GM12874 (cell line): ENCODE data around the gene MYOD1.

Source experiments
- CTCF ChIP-seq: IDR thresholded peaks from 2 replicates; pipeline ENCODE4 v1.5.1; 2011; ENCODE audit warnings: low read depth, mild to moderate bottlenecking, control low read depth, low read length, moderate library complexity; ENCODE audit not compliant: insufficient read depth

MYOD1 gene

GRCh38 chr11:17711836-17712235 lies 7.5 kb upstream of the MYOD1 start:
- TF ChIP-seq CTCF, result no peak

GRCh38 chr11:17713851-17714250 lies 5.5 kb upstream of the MYOD1 start:
- no peak for TF ChIP-seq CTCF

DNA sequence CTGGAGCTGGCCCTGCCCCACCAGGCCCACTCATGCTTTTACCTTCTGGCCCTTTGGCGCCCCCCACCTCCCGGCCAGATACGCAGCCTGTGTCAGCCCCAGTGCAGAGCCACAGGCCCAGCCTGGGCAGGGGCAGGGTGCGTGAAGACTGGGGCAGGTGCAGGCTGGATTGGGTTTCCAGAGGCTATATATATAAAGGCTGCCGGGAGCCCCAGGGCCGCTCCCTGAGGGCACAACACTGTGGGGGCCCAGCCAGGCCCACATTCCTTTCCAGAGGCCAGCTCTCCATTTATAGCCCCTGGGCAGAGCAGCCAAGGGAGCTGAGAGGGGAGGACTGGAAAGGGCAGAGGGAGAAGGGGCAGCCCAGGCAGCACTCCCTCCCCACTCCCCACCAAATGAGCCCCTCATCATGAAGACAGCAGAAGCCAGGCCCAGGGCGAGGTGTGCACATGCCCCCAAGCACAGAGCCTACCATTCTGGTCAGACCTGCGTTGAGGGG lies 5.0 kb upstream of the MYOD1 start:
- TF ChIP-seq CTCF, result no peak

- TF ChIP-seq CTCF, result no peak
Measured at GRCh38 chr11:17714870-17715269, 4.5 kb upstream of the MYOD1 start.

DNA sequence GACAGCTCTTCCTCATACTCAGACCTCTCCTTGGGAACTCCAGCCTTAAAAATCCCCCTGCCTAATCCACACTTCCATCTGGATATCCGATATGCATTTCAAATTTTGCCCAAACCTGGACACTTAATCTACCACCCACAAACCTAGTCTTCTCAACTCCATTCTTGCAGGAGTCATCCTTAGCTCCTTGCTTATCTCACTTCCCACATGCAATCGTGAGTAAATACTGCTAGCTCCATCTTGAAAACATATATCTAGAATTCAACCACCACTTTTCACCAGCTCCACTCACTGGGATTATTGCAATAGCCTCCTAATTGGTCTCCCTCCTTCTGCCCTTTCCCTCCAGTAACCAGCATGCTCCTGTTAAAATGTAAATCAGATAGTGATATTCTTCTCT lies 2.6 kb upstream of the MYOD1 start:
- no peak for TF ChIP-seq CTCF

DNA sequence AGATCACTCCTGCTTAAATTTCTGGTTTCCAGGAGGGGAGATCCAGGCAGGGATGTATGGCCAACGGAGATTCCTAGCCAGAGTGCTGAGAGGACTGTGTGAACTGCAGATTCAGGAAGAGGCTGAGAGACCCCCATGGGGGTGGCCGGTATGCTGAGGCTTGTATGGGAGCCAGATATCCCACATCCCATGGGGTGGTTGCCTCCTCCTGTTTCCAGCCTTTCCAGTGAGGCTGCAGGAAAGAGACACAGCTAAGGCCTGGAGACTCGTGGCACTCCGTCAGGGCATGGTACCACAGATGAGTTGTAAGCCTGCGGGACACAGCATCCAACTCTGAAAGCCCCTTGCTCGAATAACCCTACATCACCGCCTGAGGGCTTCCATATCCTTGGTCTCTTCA lies 1.4 kb upstream of the MYOD1 start:
- TF ChIP-seq CTCF, result no peak

DNA sequence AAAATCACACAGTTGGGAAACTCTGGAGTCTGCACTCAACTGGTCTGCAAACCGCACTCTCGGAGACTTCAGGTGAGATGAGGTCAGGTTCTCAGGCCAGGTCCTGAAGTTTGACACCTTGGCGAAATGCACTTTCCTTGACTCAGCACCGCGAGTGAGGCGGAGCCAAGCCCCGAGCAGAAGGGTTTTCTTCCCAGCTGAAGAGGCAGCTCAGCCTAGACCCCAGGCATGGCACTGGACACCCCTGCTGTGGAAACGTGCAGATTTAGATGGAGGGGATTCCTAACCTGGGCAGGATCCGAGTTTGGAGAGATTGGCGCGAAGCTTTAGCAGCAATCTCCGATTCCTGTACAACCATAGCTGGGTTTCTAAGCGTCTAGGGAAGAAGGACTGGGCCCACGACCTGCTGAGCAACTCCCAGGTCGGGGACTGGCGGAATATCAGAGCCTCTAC lies 835 bp upstream of the MYOD1 start:
- TF ChIP-seq CTCF, result no peak
